Measurements from ENCODE around the gene TMEM150B.

DNA sequence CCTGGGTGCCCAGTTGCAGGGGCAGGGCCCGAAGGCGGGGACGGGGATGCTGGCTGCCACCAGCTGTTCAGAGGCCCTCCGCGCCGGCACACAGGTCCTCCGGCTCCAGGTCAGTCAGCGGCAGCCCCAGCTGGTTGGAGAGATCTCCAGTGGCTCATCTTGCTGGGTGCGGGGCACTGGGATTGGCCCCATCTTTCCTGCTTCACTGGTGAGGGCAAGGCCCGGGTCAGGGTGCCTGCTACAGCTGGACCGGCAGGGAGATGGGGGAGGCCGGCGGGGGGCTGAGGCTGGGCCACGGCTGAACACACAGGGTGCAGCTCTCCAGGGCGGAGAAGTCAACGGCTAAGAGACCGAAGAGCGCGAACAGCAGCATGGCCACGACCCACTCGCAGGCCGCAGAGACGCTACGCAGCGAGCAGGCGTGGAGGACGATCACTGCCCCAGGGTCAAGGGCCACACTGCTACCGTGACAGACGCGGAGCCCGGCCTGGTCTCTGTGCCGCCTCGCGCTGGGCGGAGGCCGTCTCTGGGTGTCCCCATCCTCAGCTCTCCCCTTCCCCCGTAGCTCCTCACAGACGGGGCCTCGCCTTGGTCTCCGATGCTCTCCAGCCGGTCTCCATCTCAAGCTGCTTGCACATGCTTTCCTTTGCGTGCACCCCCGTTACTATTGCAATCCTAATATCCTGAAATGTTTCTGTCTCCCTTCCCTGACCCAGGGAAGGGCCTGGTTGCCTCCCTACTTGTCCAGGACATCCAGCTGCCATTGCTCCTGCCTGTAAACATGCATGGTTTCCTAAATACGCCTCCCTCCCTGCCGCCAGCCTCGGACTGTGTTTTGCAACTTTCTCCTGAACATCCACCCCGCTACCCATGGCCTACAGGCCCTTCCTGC lies 12.3 kb downstream of the TMEM150B start:
- TF ChIP-seq, protein P1, sequence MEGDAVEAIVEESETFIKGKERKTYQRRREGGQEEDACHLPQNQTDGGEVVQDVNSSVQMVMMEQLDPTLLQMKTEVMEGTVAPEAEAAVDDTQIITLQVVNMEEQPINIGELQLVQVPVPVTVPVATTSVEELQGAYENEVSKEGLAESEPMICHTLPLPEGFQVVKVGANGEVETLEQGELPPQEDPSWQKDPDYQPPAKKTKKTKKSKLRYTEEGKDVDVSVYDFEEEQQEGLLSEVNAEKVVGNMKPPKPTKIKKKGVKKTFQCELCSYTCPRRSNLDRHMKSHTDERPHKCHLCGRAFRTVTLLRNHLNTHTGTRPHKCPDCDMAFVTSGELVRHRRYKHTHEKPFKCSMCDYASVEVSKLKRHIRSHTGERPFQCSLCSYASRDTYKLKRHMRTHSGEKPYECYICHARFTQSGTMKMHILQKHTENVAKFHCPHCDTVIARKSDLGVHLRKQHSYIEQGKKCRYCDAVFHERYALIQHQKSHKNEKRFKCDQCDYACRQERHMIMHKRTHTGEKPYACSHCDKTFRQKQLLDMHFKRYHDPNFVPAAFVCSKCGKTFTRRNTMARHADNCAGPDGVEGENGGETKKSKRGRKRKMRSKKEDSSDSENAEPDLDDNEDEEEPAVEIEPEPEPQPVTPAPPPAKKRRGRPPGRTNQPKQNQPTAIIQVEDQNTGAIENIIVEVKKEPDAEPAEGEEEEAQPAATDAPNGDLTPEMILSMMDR (IDR thresholded peaks at IDR 0.05; ENCODE audit: insufficient read depth, low read depth, low read length), result no peak
- TF ChIP-seq EZH2 (IDR thresholded peaks at IDR 0.05; ENCODE audit: insufficient read depth, low read length), result no peak

All from astrocyte (in vitro differentiated cells and primary cell).